ENCODE data around the gene GRIN3B.

- TF ChIP-seq SIN3A (IDR thresholded peaks at IDR 0.05; ENCODE audit: borderline replicate concordance, low read depth, low read length) (no peak), TCF12 (IDR thresholded peaks at IDR 0.05) (no peak), EZH2phosphoT487 (IDR thresholded peaks at IDR 0.05; ENCODE audit: borderline replicate concordance, low read depth) (no peak), TEAD4 (IDR thresholded peaks at IDR 0.05; ENCODE audit: borderline replicate concordance, insufficient read depth) (no peak), TAF1 (IDR thresholded peaks at IDR 0.05; ENCODE audit: borderline replicate concordance, low read depth, low read length) (no peak)
- TF ChIP-seq, protein P1, sequence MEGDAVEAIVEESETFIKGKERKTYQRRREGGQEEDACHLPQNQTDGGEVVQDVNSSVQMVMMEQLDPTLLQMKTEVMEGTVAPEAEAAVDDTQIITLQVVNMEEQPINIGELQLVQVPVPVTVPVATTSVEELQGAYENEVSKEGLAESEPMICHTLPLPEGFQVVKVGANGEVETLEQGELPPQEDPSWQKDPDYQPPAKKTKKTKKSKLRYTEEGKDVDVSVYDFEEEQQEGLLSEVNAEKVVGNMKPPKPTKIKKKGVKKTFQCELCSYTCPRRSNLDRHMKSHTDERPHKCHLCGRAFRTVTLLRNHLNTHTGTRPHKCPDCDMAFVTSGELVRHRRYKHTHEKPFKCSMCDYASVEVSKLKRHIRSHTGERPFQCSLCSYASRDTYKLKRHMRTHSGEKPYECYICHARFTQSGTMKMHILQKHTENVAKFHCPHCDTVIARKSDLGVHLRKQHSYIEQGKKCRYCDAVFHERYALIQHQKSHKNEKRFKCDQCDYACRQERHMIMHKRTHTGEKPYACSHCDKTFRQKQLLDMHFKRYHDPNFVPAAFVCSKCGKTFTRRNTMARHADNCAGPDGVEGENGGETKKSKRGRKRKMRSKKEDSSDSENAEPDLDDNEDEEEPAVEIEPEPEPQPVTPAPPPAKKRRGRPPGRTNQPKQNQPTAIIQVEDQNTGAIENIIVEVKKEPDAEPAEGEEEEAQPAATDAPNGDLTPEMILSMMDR (IDR thresholded peaks at IDR 0.05) = no peak
- TF ChIP-seq, protein P2, sequence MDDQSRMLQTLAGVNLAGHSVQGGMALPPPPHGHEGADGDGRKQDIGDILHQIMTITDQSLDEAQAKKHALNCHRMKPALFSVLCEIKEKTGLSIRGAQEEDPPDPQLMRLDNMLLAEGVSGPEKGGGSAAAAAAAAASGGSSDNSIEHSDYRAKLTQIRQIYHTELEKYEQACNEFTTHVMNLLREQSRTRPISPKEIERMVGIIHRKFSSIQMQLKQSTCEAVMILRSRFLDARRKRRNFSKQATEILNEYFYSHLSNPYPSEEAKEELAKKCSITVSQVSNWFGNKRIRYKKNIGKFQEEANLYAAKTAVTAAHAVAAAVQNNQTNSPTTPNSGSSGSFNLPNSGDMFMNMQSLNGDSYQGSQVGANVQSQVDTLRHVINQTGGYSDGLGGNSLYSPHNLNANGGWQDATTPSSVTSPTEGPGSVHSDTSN (IDR thresholded peaks at IDR 0.05) = no peak
Observed at GRCh38 chr19:996051-996838, 4.0 kb upstream of the GRIN3B start.
